ENCODE measurements around the gene RBL2.

RBL2 gene

GRCh38 chr16:53492503-53492902 lies 58.2 kb downstream of the RBL2 start:
- Histone ChIP-seq H3K36me3 (peaks cover 100% of the 10 kb centered on the region), H3K4me3 (ENCODE audit: low read depth in 1 of 2, low read length in 1 of 2) (no peak overlapping the region), H3K9me3 (no peaks in the 10 kb centered on the region), H3K27ac (peak overlapping the region; percentile 63), H3K27me3 (no peaks in the 10 kb centered on the region), H3K4me1 (ENCODE audit: control insufficient read depth in 1 of 2, insufficient read depth in 1 of 2, low read depth in 1 of 2, low read length in 1 of 2) (no peaks in the 10 kb centered on the region)
- TF ChIP-seq CTCF (IDR thresholded peaks at IDR 0.05) = no peak

GRCh38 chr16:53494636-53495035 lies 60.4 kb downstream of the RBL2 start:
- TF ChIP-seq CTCF (IDR thresholded peaks at IDR 0.05) = no peak
- H3K27ac ChIP-seq = no peak overlapping the region
- no peaks in the 10 kb centered on the region for H3K9me3 ChIP-seq
- H3K4me1 ChIP-seq (ENCODE audit: control insufficient read depth in 1 of 2, insufficient read depth in 1 of 2, low read depth in 1 of 2, low read length in 1 of 2) = no peaks in the 10 kb centered on the region
- H3K36me3 ChIP-seq = peaks cover 100% of the 10 kb centered on the region
- H3K27me3 ChIP-seq = no peaks in the 10 kb centered on the region
- H3K4me3 ChIP-seq (ENCODE audit: low read depth in 1 of 2, low read length in 1 of 2) = no peak overlapping the region

DNA sequence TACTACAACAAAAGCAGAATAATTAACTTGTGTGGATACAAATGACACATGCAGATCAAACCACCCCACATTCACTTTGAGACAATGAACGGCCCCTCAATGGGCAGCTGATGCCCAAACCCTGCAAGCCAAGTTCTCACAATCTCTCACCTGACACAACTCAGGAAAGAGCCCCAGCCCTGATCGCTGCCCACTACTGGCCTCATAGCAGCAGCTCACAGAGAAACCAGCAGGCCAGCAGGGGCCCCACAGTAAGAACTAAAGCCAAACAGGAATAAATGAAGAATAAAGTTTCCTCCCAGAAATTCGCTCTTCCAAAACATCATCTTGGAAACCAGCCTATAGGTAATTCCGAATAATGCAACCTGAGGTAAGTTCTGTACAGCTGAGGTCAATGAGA lies 61.1 kb downstream of the RBL2 start:
- no peak overlapping the region for H3K4me3 ChIP-seq (ENCODE audit: low read depth in 1 of 2, low read length in 1 of 2)
- H3K4me1 ChIP-seq (ENCODE audit: control insufficient read depth in 1 of 2, insufficient read depth in 1 of 2, low read depth in 1 of 2, low read length in 1 of 2) = peaks cover under 1 to 2% of the 10 kb centered on the region in 2 experiments
- no peaks in the 10 kb centered on the region for H3K27me3 ChIP-seq
- no peak for TF ChIP-seq CTCF (IDR thresholded peaks at IDR 0.05)
- H3K36me3 ChIP-seq = peaks cover 98% of the 10 kb centered on the region
- H3K27ac ChIP-seq = peak overlapping the region; percentile 29
- H3K9me3 ChIP-seq = no peaks in the 10 kb centered on the region

GRCh38 chr16:53498984-53499383 lies 64.7 kb downstream of the RBL2 start:
- no peak overlapping the region for H3K27ac ChIP-seq
- peaks cover 61% of the 10 kb centered on the region for H3K36me3 ChIP-seq

GRCh38 chr16:53501216-53501859 lies 67.1 kb downstream of the RBL2 start:
- H3K4me1 ChIP-seq (ENCODE audit: control insufficient read depth in 1 of 2, insufficient read depth in 1 of 2, low read depth in 1 of 2, low read length in 1 of 2) = peaks cover 33 to 42% of the 10 kb centered on the region in 2 experiments
- H3K9me3 ChIP-seq = no peaks in the 10 kb centered on the region
- H3K27me3 ChIP-seq = peaks cover 2% of the 10 kb centered on the region
- peak overlapping the region; percentile 78 to 85 for H3K4me3 ChIP-seq (ENCODE audit: low read depth in 1 of 2, low read length in 1 of 2)
- no peak for TF ChIP-seq CTCF (IDR thresholded peaks at IDR 0.05)
- peaks cover 38% of the 10 kb centered on the region for H3K36me3 ChIP-seq
- peak overlapping the region; percentile 90 for H3K27ac ChIP-seq

More at GRCh38 chr16:53498984-53499383, 64.7 kb downstream of the RBL2 start:
- no peaks in the 10 kb centered on the region for H3K9me3 ChIP-seq
- peaks cover 25 to 32% of the 10 kb centered on the region in 2 experiments for H3K4me1 ChIP-seq (ENCODE audit: control insufficient read depth in 1 of 2, insufficient read depth in 1 of 2, low read depth in 1 of 2, low read length in 1 of 2)
- H3K27me3 ChIP-seq = no peaks in the 10 kb centered on the region
- no peak for TF ChIP-seq CTCF (IDR thresholded peaks at IDR 0.05)
- H3K4me3 ChIP-seq (ENCODE audit: low read depth in 1 of 2, low read length in 1 of 2) = no peak overlapping the region
